Fibroblast of the aortic adventitia (primary cell): Measurements from ENCODE around the gene DHRSX. TPM values are rescaled to one million over a fixed set of nuclear protein-coding genes. Genes with fewer than 3 reads are reported as not detected.
"Not testable (repeated sequence)": the region's sequence is repeated elsewhere in the genome, so short reads cannot be mapped to it uniquely, and the experiment has no call there.

Experiments
- DNase-seq: peaks from one replicate; pipeline ENCODE4 v3.0.0-alpha.2; 2010; ENCODE audit warnings: low read depth
- H3K4me3 ChIP-seq: 2 replicates; pipeline ENCODE4 v1.5.1; 2011; ENCODE audit warnings: low read depth, mild to moderate bottlenecking, control low read depth, low read length, moderate library complexity
- total RNA-seq: library from RNA; depleted of rRNA; stranded (reverse); fragments of >200 nt; gene quantifications from 2 replicates; pipeline ENCODE4 v1.2.3, GENCODE V29; 2012; ENCODE audit warnings: low replicate concordance
- TF ChIP-seq, protein P1 (sequence below): IDR thresholded peaks from 2 replicates; pipeline ENCODE4 v1.5.1; 2011; ENCODE audit warnings: mild to moderate bottlenecking, low read length, control low read depth, inconsistent platforms; ENCODE audit not compliant: insufficient read depth

Gene DHRSX
- total RNA-seq, 1 donor: 17.5 TPM

DNA sequence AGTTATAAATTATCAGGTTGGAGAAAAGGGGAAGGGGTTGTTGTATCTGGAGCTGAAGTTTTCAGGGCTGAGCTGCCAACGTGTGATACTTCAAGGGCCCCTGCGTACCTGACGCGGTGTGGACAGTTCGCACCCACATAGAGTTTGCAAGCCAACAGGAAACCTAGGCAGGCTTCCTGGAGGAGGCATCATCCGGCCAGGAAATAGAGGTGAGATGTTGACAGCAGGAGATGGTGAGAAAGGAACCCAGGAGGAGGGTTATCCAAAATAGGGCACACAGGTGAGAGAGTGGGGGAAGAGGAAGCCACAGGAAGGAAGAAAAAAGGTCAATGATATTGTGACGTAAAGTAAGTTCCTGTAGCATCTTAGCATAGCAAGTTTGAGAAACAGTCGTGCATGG is 127.2 kb downstream of the DHRSX start:
- no peak for DNase-seq
- TF ChIP-seq, protein P1, sequence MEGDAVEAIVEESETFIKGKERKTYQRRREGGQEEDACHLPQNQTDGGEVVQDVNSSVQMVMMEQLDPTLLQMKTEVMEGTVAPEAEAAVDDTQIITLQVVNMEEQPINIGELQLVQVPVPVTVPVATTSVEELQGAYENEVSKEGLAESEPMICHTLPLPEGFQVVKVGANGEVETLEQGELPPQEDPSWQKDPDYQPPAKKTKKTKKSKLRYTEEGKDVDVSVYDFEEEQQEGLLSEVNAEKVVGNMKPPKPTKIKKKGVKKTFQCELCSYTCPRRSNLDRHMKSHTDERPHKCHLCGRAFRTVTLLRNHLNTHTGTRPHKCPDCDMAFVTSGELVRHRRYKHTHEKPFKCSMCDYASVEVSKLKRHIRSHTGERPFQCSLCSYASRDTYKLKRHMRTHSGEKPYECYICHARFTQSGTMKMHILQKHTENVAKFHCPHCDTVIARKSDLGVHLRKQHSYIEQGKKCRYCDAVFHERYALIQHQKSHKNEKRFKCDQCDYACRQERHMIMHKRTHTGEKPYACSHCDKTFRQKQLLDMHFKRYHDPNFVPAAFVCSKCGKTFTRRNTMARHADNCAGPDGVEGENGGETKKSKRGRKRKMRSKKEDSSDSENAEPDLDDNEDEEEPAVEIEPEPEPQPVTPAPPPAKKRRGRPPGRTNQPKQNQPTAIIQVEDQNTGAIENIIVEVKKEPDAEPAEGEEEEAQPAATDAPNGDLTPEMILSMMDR: no peak
- no peak overlapping the region for H3K4me3 ChIP-seq

DNA sequence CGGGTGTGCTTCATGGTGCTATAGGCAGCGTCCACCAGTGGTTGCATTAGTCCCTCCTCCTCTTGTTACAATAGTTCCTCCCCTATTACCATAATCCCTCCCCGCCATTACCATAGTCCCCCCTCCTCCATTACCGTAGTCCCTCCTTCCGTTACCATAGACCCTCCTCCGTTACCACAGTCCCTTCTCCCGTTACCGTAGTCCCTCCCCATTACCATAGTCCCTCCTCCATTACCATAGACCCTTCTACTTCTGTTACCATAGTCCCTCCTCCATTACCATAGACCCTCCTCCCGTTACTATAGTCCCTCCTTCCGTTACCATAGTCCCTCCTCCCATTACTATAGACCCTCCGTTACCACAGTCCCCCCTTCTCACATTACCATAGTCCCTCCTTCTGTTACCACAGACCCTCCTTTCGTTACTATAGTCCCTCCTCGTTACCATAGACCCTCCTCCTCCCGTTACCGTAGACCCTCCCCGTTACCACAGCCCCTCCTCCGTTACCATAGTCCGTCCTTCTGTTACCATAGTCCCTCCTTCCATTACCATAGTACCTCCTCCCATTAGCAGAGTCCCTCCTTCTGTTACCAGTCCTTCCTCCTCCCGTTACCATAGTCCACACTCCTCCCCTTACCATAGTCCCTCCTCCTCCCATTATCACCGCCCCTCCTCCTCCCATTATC is 129.6 kb downstream of the DHRSX start:
- no peak overlapping the region for H3K4me3 ChIP-seq
- TF ChIP-seq, protein P1: no peak
- DNase-seq: no peak

DNA sequence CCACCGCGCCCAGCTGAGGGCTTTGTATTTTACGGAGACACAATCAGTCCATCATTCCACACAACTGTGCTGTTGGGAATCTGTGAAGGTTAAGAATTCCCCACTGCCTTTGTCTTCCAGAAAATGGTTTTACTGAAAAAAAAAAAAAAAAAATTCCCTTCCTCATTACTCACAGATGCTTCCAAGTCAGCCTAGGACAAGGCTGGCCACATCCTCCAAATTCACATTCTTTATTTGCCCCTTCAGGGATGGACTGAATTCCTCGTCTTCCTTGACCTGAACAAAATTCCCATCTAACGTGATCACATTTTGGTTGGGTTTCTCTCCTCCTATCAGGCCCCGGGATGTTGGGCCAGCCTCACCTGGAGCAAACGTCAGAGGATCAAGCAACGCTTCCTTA is 130.3 kb downstream of the DHRSX start:
- H3K4me3 ChIP-seq: no peak overlapping the region
- TF ChIP-seq, protein P1: no peak
- peak; percentile 25 for DNase-seq

DNA sequence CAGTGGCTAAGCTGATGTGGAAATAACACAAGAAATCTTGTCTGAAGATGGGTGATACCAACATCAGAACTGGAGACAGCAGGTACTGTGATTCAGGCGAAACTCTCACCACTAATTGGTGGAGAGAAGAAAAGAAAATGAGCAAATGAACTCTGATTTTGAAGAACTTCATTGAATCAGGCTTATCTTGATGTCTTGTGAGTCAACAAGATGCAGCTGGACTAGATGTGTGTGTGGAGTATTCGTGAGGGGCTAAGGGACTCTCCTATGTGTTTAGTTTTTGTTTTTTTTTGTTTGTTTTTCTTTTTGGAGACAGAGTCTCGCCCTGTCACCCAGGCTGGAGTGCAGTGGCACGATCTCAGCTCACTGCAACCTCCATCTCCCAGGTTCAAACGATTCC is 131.6 kb downstream of the DHRSX start:
- no peak overlapping the region for H3K4me3 ChIP-seq
- TF ChIP-seq, protein P1: no peak
- DNase-seq: no peak

DNA sequence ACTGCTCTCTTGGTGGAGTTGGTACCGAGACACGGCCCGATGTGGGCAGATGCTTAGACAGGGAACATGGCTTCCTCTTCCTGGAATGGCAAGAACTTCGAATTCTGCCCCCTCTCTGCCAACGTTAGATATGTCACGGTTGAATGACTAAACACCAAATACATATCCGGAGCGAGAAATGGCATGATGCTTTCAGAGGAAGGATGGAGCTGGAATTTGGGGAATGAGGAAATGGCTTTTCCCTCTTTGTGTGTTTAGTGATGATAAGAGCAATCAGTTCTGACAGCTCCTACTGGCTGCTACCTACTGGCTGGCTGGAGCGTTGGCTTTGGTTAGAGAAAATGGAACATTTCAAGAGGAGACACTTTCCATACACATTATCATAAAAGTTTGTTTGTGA is 140.0 kb downstream of the DHRSX start:
- TF ChIP-seq, protein P1: no peak
- peak; percentile 31 for DNase-seq
- H3K4me3 ChIP-seq: no peak overlapping the region

DNA sequence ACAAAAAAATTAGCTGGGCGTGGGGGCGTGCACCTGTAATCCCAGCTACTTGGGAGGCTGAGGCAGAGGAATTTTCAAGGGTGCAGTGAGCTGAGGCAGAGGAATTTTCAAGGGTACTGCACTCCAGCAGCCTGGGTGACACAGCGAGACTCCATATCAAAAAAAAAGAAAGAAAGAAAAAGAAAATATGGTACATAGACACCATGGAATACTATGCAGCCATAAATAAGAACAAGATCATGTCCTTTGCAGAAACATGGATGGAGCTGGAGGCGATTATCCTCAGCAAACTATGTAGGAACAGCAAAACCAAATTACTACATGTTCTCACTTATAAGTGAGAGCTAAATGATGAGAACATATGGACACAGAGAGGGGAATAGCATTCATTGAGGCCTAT is 141.3 kb downstream of the DHRSX start:
- not testable (repeated sequence) for H3K4me3 ChIP-seq, DNase-seq

DNA sequence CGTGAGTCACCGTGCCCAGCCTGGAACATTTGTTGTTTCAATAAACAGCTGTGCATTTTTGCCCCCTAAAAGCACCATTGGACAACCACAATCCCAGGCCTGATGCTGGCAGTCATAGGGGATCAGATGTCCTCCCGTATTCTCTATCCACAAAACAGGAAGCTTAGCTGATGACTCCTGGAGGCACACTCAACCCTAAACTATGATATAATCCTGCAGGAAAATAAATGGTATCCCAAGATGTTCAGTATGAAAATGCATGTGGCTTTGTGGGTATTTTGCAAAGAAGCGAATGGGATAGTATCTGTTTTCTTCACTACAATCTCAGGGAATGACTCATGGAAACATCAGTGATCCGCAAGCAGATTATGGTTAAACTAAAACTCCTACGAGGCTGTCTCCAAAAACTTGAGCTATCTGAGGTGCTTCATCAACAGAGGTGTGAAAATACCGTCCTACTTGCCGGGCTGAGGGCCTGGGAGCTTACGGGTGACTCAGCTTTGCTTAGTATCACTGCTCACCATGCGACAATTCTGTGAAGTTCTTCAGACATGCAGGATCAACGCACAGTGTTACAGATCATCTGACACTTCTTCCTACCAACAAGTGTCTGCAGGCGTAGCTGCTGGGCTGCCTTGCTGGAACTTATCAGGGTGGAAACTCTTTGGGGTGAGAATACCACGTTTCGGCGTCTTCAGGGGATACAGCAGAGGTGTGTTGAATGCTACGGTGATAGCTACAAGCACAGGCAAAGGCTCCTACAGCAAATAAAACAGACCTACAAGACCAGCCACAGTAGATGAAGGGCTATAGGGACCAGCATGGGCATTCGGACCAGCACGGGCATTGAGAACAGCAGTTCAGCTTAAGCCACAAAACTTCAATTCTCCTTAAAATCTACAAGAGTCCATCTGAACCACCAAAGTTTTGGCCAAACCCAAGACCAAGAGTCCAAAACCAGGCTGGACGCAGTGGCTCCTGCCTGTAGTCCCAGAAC is 148.5 kb downstream of the DHRSX start:
- DNase-seq: peak; percentile 77
- TF ChIP-seq, protein P1: no peak
- H3K4me3 ChIP-seq: no peak overlapping the region
